Stimulated activated CD4-positive, alpha-beta T cell treated with anti-CD3 and anti-CD28 coated beads, TNF-alpha, amount 100 ng/mL, for 48 hours (primary cell): ENCODE results near the gene IL1R1.

ENCODE experiments used
- DNase-seq, 3 donors: peaks; one replicate each; pipeline ENCODE4 v3.0.0-alpha.2; 2020; ENCODE audit warnings: low read depth in 3 of 3

The IL1R1 gene

GRCh38 chr2:102171946-102172345 is 29.4 kb downstream of the IL1R1 start:
- DNase-seq = no peak

- DNase-seq = no peak
Observed at GRCh38 chr2:102172745-102173144, 30.2 kb downstream of the IL1R1 start.

- no peak for DNase-seq
Observed at GRCh38 chr2:102176172-102176571, 33.6 kb downstream of the IL1R1 start.

GRCh38 chr2:102177814-102178478 is 35.4 kb downstream of the IL1R1 start:
- no peak for DNase-seq

GRCh38 chr2:102179061-102179460 is 36.5 kb downstream of the IL1R1 start:
- no peak for DNase-seq

- DNase-seq = no peak
Observed at GRCh38 chr2:102179788-102180686, 37.5 kb downstream of the IL1R1 start.

GRCh38 chr2:102180687-102180999 is 38.1 kb downstream of the IL1R1 start:
- no peak for DNase-seq

GRCh38 chr2:102181376-102181775 is 38.8 kb downstream of the IL1R1 start:
- DNase-seq = no peak

- DNase-seq = no peak
Observed at GRCh38 chr2:102181919-102182635, 39.5 kb downstream of the IL1R1 start.

GRCh38 chr2:102184018-102184417 is 41.5 kb downstream of the IL1R1 start:
- DNase-seq = no peak

GRCh38 chr2:102184568-102184967 is 42.0 kb downstream of the IL1R1 start:
- no peak for DNase-seq

GRCh38 chr2:102185347-102185746 is 42.8 kb downstream of the IL1R1 start:
- no peak for DNase-seq

- no peak for DNase-seq
Observed at GRCh38 chr2:102186791-102187495, 44.4 kb downstream of the IL1R1 start, which contains the start of gene IL1RL2. IL1RL2 (plus strand) TSS chr2:102187023; CDS start chr2:102187868, 845 bp downstream.

- DNase-seq = peak in 2 of 3 donors; percentile 36 to 44
Observed at GRCh38 chr2:102187496-102188150, 45.1 kb downstream of the IL1R1 start.

- no peak for DNase-seq
Observed at GRCh38 chr2:102190430-102191107, 48.0 kb downstream of the IL1R1 start.

GRCh38 chr2:102191501-102191900 is 49.0 kb downstream of the IL1R1 start:
- DNase-seq = no peak

GRCh38 chr2:102193074-102193473 is 50.5 kb downstream of the IL1R1 start:
- DNase-seq = no peak

- DNase-seq = no peak
Observed at GRCh38 chr2:102194609-102195268, 52.2 kb downstream of the IL1R1 start.

GRCh38 chr2:102197389-102198137 is 55.0 kb downstream of the IL1R1 start:
- no peak for DNase-seq
